HFF-Myc (cell line): ENCODE results near the gene MCCC1.
"Not testable (repeated sequence)": the region's sequence is repeated elsewhere in the genome, so short reads cannot be mapped to it uniquely, and the experiment has no call there.

ENCODE experiments used
- DNase-seq: peaks from one replicate; pipeline ENCODE4 v3.0.0-alpha.2; 2011; ENCODE audit warnings: low read depth; ENCODE audit errors: extremely low read depth
- H3K4me3 ChIP-seq: replicated peaks from 2 replicates; pipeline ENCODE4 v1.5.1; 2011; ENCODE audit warnings: low read depth, mild to moderate bottlenecking, control low read depth, low read length
- TF ChIP-seq, protein P1 (sequence below): IDR thresholded peaks from 2 replicates; pipeline ENCODE4 v1.5.1; 2012; ENCODE audit warnings: mild to moderate bottlenecking, low read depth, low read length, control low read depth; ENCODE audit errors: missing control alignments

Gene MCCC1

GRCh38 chr3:183106635-183107034 lies 7.3 kb upstream of the MCCC1 start:
- no peak overlapping the region for H3K4me3 ChIP-seq
- TF ChIP-seq, protein P1, sequence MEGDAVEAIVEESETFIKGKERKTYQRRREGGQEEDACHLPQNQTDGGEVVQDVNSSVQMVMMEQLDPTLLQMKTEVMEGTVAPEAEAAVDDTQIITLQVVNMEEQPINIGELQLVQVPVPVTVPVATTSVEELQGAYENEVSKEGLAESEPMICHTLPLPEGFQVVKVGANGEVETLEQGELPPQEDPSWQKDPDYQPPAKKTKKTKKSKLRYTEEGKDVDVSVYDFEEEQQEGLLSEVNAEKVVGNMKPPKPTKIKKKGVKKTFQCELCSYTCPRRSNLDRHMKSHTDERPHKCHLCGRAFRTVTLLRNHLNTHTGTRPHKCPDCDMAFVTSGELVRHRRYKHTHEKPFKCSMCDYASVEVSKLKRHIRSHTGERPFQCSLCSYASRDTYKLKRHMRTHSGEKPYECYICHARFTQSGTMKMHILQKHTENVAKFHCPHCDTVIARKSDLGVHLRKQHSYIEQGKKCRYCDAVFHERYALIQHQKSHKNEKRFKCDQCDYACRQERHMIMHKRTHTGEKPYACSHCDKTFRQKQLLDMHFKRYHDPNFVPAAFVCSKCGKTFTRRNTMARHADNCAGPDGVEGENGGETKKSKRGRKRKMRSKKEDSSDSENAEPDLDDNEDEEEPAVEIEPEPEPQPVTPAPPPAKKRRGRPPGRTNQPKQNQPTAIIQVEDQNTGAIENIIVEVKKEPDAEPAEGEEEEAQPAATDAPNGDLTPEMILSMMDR = no peak
- DNase-seq = no peak

GRCh38 chr3:183103950-183104349 lies 4.7 kb upstream of the MCCC1 start:
- not testable (repeated sequence) for H3K4me3 ChIP-seq, DNase-seq

DNA sequence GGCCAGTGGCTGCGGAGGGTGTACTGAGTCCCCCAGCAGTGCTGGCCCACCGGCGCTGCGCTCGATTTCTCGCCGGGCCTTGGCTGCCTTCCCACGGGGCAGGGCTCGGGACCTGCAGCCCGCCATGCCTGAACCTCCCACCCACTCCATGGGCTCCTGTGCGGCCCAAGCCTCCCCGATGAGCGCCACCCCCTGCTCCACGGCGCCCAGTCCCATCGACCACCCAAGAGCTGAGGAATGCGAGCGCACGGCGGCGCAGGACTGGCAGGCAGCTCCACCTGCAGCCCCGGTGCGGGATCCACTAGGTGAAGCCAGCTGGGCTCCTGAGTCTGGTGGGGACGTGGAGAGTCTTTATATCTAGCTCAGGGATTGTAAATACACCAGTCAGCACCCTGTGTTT lies 1.7 kb upstream of the MCCC1 start:
- DNase-seq, H3K4me3 ChIP-seq: not testable (repeated sequence)

GRCh38 chr3:183100376-183100775 lies 1.1 kb upstream of the MCCC1 start:
- DNase-seq = no peak
- H3K4me3 ChIP-seq = no peak overlapping the region
- TF ChIP-seq, protein P1 = no peak

DNA sequence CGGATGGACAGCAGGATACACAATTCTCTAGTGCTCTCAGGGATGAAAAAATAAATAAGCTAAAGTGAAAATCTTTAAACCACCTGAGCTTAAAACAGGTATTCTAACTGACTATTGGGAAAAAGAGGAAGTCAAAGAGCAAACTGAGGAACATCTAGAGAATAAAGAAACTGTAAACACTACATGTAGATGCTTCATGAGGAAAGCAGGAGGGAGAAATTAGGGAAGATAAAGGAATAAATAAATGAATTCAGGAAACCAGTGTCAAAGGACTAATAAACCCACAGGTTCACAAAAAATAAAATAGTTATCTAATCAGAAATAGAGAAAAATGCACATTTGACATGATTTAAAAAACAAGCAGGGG lies 525 bp upstream of the MCCC1 start:
- TF ChIP-seq, protein P1 = no peak
- DNase-seq = no peak
- H3K4me3 ChIP-seq = peak overlapping the region; percentile 94

DNA sequence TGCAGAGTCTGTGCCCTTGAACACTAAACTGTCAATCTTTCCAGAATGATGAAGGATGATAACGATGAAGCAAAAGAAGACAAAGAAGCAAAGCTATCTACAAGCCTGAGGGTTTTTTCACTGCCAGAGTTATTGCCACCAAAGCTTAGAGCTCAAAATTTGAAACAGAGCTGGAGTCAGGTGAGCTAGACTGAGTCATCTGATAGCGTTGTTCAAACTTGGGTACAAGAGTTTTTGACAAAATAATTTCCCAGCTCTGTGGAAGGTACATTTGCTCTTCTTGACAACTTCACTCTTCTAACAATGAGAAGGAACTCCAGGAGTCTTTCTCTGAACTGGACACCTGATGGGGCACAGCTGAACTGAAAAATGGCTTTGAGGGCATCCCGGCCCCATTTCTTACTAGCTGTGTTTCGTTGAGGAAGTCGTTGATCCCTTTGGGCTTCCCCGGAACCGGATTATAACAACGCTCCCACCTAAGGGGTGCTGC lies 715 bp downstream of the MCCC1 start:
- TF ChIP-seq, protein P1 = no peak
- peak overlapping the region; percentile 94 for H3K4me3 ChIP-seq
- no peak for DNase-seq

- no peak overlapping the region for H3K4me3 ChIP-seq
- TF ChIP-seq, protein P1 = no peak
- DNase-seq = no peak
Observed at GRCh38 chr3:183094711-183095110, 4.6 kb downstream of the MCCC1 start.

GRCh38 chr3:183092256-183092655 lies 7.0 kb downstream of the MCCC1 start:
- no peak overlapping the region for H3K4me3 ChIP-seq
- TF ChIP-seq, protein P1 = no peak
- DNase-seq = no peak
